ENCODE measurements around the gene EPN2.
A peak's percentile ranks its signal among the peaks of the same experiment; 100 is the strongest.
"Not testable (repeated sequence)": the region's sequence is repeated elsewhere in the genome, so short reads cannot be mapped to it uniquely, and the experiment has no call there.

Gene EPN2

GRCh38 chr17:19237139-19237388, at the start of gene EPN2:
Gene EPN2 (plus strand): TSS chr17:19237366. CDS start chr17:19283120, 45,754 bp downstream.
- peak; percentile 86 for DNase-seq (ENCODE audit: low spot score)

- not testable (repeated sequence) for DNase-seq (ENCODE audit: low spot score)
Observed at GRCh38 chr17:19187883-19188869, 49.0 kb upstream of the EPN2 start.

GRCh38 chr17:19188870-19189708, 48.1 kb upstream of the EPN2 start:
- not testable (repeated sequence) for DNase-seq (ENCODE audit: low spot score)

GRCh38 chr17:19189781-19190405, 47.3 kb upstream of the EPN2 start:
- not testable (repeated sequence) for DNase-seq (ENCODE audit: low spot score)

- not testable (repeated sequence) for DNase-seq (ENCODE audit: low spot score)
Observed at GRCh38 chr17:19196382-19197204, 40.6 kb upstream of the EPN2 start.

- not testable (repeated sequence) for DNase-seq (ENCODE audit: low spot score)
Observed at GRCh38 chr17:19202448-19202847, 34.7 kb upstream of the EPN2 start.

GRCh38 chr17:19203429-19203828, 33.7 kb upstream of the EPN2 start:
- not testable (repeated sequence) for DNase-seq (ENCODE audit: low spot score)

GRCh38 chr17:19215074-19215860, 21.9 kb upstream of the EPN2 start:
- DNase-seq (ENCODE audit: low spot score), result not testable (repeated sequence)

GRCh38 chr17:19216148-19216926, 20.8 kb upstream of the EPN2 start:
- not testable (repeated sequence) for DNase-seq (ENCODE audit: low spot score)

- not testable (repeated sequence) for DNase-seq (ENCODE audit: low spot score)
Observed at GRCh38 chr17:19218914-19219313, 18.3 kb upstream of the EPN2 start.

GRCh38 chr17:19219384-19219783, 17.8 kb upstream of the EPN2 start:
- DNase-seq (ENCODE audit: low spot score), result not testable (repeated sequence)

GRCh38 chr17:19220195-19220594, 17.0 kb upstream of the EPN2 start:
- DNase-seq (ENCODE audit: low spot score), result not testable (repeated sequence)

- DNase-seq (ENCODE audit: low spot score), result not testable (repeated sequence)
Observed at GRCh38 chr17:19226610-19227588, 10.3 kb upstream of the EPN2 start.

GRCh38 chr17:19234676-19235075, 2.5 kb upstream of the EPN2 start:
- not testable (repeated sequence) for DNase-seq (ENCODE audit: low spot score)

- DNase-seq (ENCODE audit: low spot score), result not testable (repeated sequence)
Observed at GRCh38 chr17:19236351-19237138, 621 bp upstream of the EPN2 start.
